GM23248 (cell line): ENCODE data around the gene PAF1. TPM values are rescaled to one million over a fixed set of nuclear protein-coding genes. Genes with fewer than 3 reads are reported as not detected.

Experiments used
- DNase-seq: peaks from one replicate; pipeline ENCODE4 v3.0.0-alpha.2; 2015
- H2AFZ ChIP-seq: fragments of 200-600 bp; sonication (generic); 2 replicates; pipeline ENCODE4 v1.6.1; 2016; ENCODE audit warnings: antibody characterized with exemption
- H3F3A ChIP-seq: fragments of 200-600 bp; sonication (generic); 2 replicates; pipeline ENCODE4 v1.6.1; 2016; ENCODE audit warnings: mild to moderate bottlenecking, antibody characterized with exemption, mixed run types; ENCODE audit not compliant: insufficient read depth
- H3K27ac ChIP-seq: fragments of 200-600 bp; sonication (generic); 2 replicates; pipeline ENCODE4 v1.5.1; 2016; ENCODE audit warnings: mild to moderate bottlenecking
- H3K27me3 ChIP-seq: fragments of 200-600 bp; sonication (generic); replicated peaks from 2 replicates; pipeline ENCODE4 v1.6.1; 2016; ENCODE audit warnings: mild to moderate bottlenecking; ENCODE audit not compliant: insufficient read depth
- H3K36me3 ChIP-seq: fragments of 200-600 bp; sonication (generic); 2 replicates; pipeline ENCODE4 v1.6.1; 2016; ENCODE audit warnings: low read depth, mild to moderate bottlenecking
- H3K4me1 ChIP-seq: fragments of 200-600 bp; sonication (generic); 2 replicates; pipeline ENCODE4 v1.6.1; 2016; ENCODE audit warnings: mild to moderate bottlenecking; ENCODE audit not compliant: insufficient read depth
- H3K4me2 ChIP-seq: fragments of 200-600 bp; sonication (generic); one replicate; pipeline ENCODE4 v1.6.1; 2016; ENCODE audit warnings: mild to moderate bottlenecking; ENCODE audit not compliant: unreplicated experiment
- H3K4me3 ChIP-seq: fragments of 200-600 bp; sonication (generic); 2 replicates; pipeline ENCODE4 v1.5.1; 2016; ENCODE audit warnings: mild to moderate bottlenecking
- H3K79me2 ChIP-seq: fragments of 200-600 bp; sonication (generic); 2 replicates; pipeline ENCODE4 v1.6.1; 2016; ENCODE audit warnings: mild to moderate bottlenecking; ENCODE audit not compliant: insufficient read depth
- H3K9ac ChIP-seq: fragments of 200-600 bp; sonication (generic); 2 replicates; pipeline ENCODE4 v1.6.1; 2016; ENCODE audit warnings: mild to moderate bottlenecking
- H3K9me2 ChIP-seq: fragments of 200-600 bp; sonication (generic); 2 replicates; pipeline ENCODE4 v1.6.1; 2016; ENCODE audit warnings: mixed run types, mild to moderate bottlenecking, moderate library complexity; ENCODE audit not compliant: insufficient read depth
- H3K9me3 ChIP-seq: fragments of 200-600 bp; sonication (generic); one replicate; pipeline ENCODE4 v1.6.1; 2017; ENCODE audit warnings: low read depth
- H4K20me1 ChIP-seq: fragments of 200-600 bp; sonication (generic); 2 replicates; pipeline ENCODE4 v1.6.0; 2016; ENCODE audit not compliant: insufficient read depth
- EZH2 ChIP-seq: fragments of 200-600 bp; sonication (generic); IDR thresholded peaks from 2 replicates; pipeline ENCODE4 v1.6.1; 2018; ENCODE audit warnings: antibody characterized with exemption, mild to moderate bottlenecking; ENCODE audit not compliant: insufficient read depth, poor library complexity, severe bottlenecking
- EZH2phosphoT487 ChIP-seq: fragments of 200-600 bp; sonication (generic); IDR thresholded peaks from 2 replicates; pipeline ENCODE4 v1.6.1; 2018; ENCODE audit warnings: antibody characterized with exemption, moderate library complexity, mild to moderate bottlenecking, low read depth; ENCODE audit not compliant: insufficient read depth
- WGBS, 2 experiments: methylation state at CpG; one replicate each; pipeline ENCODE4 v1.1.6; 2015 to 2017; ENCODE audit warnings: low lambda C conversion rate in 2 of 2, low coverage in 1 of 2; ENCODE audit errors: missing lambda C conversion rate in 2 of 2; 5-methylcytosine and 5-hydroxymethylcytosine counted together
- in situ Hi-C: fragments of 300-500 bp; cut with MboI; formaldehyde crosslinking; loops from 2 replicates; pipeline ENCODE4 v1.15.0; 2020
- polyA plus RNA-seq: library from polyadenylated mRNA; unstranded; fragments of >200 nt; fragmentation: Nextera tagmentation; extraction: Ambion mirVana; gene quantifications from 2 replicates; pipeline ENCODE4 v1.2.1, GENCODE V29; 2016
- total RNA-seq: library from RNA; depleted of rRNA; stranded (reverse); fragments of >200 nt; shearing (Covaris generic); gene quantifications from 2 replicates; pipeline ENCODE4 v1.2.3, GENCODE V29; 2014

The PAF1 gene
- total and polyA plus RNA-seq, 2 experiments from 2014 or later = 44.2 to 51.2 TPM

DNA sequence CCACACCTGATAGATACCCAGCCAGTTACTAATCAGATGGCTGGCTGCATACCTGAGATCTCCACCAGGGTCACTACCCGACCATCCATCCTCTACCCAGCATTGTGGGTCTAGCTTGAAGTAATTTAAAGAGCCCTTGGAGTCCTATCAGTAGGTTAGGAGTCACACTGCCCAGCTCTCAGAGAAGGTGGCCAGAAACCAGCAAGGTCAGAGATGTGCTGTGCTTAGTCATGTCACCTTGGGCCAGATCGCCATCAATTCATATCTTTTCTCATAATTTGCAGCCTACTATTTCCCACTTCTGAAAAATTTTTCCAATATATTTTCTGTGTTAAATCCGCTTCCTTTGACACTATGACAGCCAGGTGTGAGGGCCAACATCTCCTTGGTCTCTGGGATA, 34.8 kb downstream of the PAF1 start:
- no peak overlapping the region for H3K27ac ChIP-seq
- DNase-seq = no peak
- peaks cover 52% of the 10 kb centered on the region for H3K36me3 ChIP-seq
- H3K27me3 ChIP-seq = no peaks in the 10 kb centered on the region
- no peak overlapping the region for H3K4me3 ChIP-seq
- TF ChIP-seq EZH2phosphoT487 (no peak), EZH2 (no peak)
- in situ Hi-C loops = no loop called here
- H3K9ac ChIP-seq = no peak overlapping the region
- H3K4me2 ChIP-seq = no peak overlapping the region
- WGBS, 2 experiments = 82 to 87% methylated on average over 3 of the region's 3 CpGs
- H3K4me1 ChIP-seq = peaks cover 22% of the 10 kb centered on the region
- peaks cover 77% of the 10 kb centered on the region for H3K79me2 ChIP-seq
- peaks cover 44% of the 10 kb centered on the region for H3F3A ChIP-seq
- no peaks in the 10 kb centered on the region for H3K9me2 ChIP-seq
- no peaks in the 10 kb centered on the region for H3K9me3 ChIP-seq
- no peaks in the 10 kb centered on the region for H4K20me1 ChIP-seq
- no peak overlapping the region for H2AFZ ChIP-seq

DNA sequence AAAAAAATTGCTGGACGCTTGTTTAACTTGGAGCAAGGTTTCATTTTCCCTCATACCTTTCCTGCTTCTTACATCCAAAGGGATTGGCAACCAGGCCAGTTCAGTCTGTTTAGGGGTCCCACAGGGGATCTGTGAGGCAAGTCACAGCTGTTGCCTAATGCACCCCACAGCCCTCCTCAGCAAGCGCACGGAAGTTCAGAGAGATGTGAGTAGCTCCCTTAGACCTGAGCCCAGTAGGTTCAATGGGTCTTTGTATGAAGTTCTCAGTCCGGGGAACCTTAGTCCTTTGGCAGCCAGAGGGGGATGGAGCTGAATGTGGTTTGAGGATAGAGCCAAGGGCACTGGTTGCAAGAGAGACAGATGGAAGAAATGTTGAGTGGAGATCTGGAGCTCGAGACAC, 35.7 kb downstream of the PAF1 start:
- no peak overlapping the region for H3K9ac ChIP-seq
- peaks cover 22% of the 10 kb centered on the region for H3K4me1 ChIP-seq
- peaks cover 52% of the 10 kb centered on the region for H3K36me3 ChIP-seq
- H3K79me2 ChIP-seq = peaks cover 85% of the 10 kb centered on the region
- no peaks in the 10 kb centered on the region for H4K20me1 ChIP-seq
- no peak overlapping the region for H3K4me2 ChIP-seq
- no peak overlapping the region for H2AFZ ChIP-seq
- no peaks in the 10 kb centered on the region for H3K9me2 ChIP-seq
- 85 to 87% methylated on average over 5 of the region's 5 CpGs for WGBS, 2 experiments
- no peak overlapping the region for H3K4me3 ChIP-seq
- H3K9me3 ChIP-seq = no peaks in the 10 kb centered on the region
- TF ChIP-seq EZH2 (no peak), EZH2phosphoT487 (no peak)
- peaks cover 37% of the 10 kb centered on the region for H3F3A ChIP-seq
- no peaks in the 10 kb centered on the region for H3K27me3 ChIP-seq
- DNase-seq = no peak
- in situ Hi-C loops = no loop called here
- no peak overlapping the region for H3K27ac ChIP-seq

DNA sequence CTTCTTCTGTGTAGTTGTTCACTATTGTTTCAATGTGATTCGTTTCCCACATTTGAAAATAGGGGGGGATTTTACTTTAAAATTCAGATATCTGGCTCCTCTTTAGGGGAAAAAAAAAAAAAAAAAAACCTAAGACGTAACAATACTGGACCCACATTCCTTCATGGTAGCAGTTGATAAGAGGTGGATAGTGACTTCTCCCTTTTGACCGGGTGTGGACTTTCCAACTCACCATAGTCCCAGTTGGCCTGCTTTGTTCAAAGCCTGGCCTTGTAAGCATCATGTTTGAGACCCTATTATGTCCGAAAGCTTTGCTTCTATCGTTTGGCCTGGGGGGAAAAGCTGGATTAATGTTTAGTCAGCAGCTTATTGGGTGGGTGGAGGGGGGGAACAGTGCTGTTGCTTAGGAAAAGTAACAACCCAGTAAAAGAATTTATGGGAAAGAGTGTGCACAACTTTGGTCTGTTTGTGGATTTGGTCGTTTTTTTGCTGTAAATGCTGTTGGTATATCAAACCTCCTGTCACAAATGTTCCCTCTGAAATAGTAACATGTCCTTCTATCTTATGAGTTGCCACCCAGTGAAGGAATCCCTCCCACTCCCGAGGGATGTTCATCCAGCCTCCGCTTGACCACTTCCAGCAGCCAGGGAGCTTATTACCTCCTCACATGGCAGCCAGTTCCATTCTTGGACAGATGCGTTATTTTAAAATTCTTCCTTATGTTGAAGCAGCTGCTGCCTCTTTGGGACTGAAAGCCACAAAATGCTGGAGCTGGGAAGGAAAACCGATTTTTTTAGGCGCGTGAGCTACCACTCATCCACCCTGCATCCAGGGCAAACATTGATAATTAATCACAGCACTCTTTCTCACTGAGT, 38.3 kb downstream of the PAF1 start:
- H3K9me2 ChIP-seq = no peaks in the 10 kb centered on the region
- no peaks in the 10 kb centered on the region for H3K9me3 ChIP-seq
- H3K4me1 ChIP-seq = peaks cover 30% of the 10 kb centered on the region
- peaks cover 40% of the 10 kb centered on the region for H3K36me3 ChIP-seq
- H2AFZ ChIP-seq = no peak overlapping the region
- TF ChIP-seq EZH2 (no peak), EZH2phosphoT487 (no peak)
- peak overlapping the region; percentile 64 for H3K9ac ChIP-seq
- in situ Hi-C loops = no loop called here
- H4K20me1 ChIP-seq = peaks cover 5% of the 10 kb centered on the region; the same call in 1 of the 2 replicates
- peak; percentile 63 for DNase-seq
- H3K27me3 ChIP-seq = no peaks in the 10 kb centered on the region
- peak overlapping the region; percentile 30; the same call in 1 of the 2 replicates for H3K4me3 ChIP-seq
- H3K27ac ChIP-seq = peak overlapping the region; percentile 75
- H3K79me2 ChIP-seq = peaks cover 97% of the 10 kb centered on the region
- peaks cover 24% of the 10 kb centered on the region; the same call in 1 of the 2 replicates for H3F3A ChIP-seq
- H3K4me2 ChIP-seq = peak overlapping the region; percentile 63
- 16 to 19% methylated on average over 12 of the region's 12 CpGs for WGBS, 2 experiments

DNA sequence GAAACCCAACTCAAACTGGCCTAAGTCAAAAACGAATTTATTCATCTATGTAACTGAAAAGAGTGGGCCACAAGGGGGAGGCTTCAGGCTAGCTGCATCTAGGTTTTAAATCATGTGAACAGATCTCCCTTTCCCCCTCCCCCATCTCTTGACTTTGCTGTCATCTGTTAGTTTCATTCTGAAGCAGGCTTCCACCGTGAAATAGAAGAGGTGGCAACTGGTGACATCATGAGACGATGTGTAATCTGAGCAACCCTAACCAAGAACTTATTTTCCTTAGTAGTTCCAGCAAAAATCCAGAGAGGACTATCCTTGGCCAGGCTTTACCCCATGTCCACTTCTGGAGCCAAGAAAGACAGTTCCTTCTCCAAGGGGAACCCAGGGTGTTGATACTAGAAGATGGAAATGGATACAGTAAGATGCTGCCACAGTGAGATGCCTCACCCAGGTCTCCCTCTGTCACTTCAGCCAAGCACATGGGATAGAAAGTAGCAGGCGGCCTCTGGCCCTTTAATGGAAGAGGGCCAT, 39.3 kb downstream of the PAF1 start:
- in situ Hi-C loops = no loop called here
- TF ChIP-seq EZH2 = no peak
- no peak for TF ChIP-seq EZH2phosphoT487
- Histone ChIP-seq H2AFZ (no peak overlapping the region), H3K9ac (peak overlapping the region; percentile 43), H3K4me2 (peak overlapping the region; percentile 36), H3F3A (peaks cover 34% of the 10 kb centered on the region), H3K9me3 (no peaks in the 10 kb centered on the region), H3K27ac (peak overlapping the region; percentile 75), H3K27me3 (no peaks in the 10 kb centered on the region), H3K9me2 (no peaks in the 10 kb centered on the region), H4K20me1 (peaks cover 8% of the 10 kb centered on the region; the same call in 1 of the 2 replicates), H3K36me3 (peaks cover 30% of the 10 kb centered on the region), H3K4me1 (peaks cover 40% of the 10 kb centered on the region), H3K79me2 (peaks cover 99% of the 10 kb centered on the region), H3K4me3 (no peak overlapping the region)
- DNase-seq = peak; percentile 74
- 16 to 20% methylated on average over 4 of the region's 4 CpGs for WGBS, 2 experiments
